Hypothalamus (tissue), 51 donors: ENCODE measurements around the gene MTCL3.

Experiments used
- DNase-seq, 51 donors: peaks; one replicate each; lab custom pipeline; 2025; lab: John Stamatoyannopoulos, UW

The MTCL3 gene

DNA sequence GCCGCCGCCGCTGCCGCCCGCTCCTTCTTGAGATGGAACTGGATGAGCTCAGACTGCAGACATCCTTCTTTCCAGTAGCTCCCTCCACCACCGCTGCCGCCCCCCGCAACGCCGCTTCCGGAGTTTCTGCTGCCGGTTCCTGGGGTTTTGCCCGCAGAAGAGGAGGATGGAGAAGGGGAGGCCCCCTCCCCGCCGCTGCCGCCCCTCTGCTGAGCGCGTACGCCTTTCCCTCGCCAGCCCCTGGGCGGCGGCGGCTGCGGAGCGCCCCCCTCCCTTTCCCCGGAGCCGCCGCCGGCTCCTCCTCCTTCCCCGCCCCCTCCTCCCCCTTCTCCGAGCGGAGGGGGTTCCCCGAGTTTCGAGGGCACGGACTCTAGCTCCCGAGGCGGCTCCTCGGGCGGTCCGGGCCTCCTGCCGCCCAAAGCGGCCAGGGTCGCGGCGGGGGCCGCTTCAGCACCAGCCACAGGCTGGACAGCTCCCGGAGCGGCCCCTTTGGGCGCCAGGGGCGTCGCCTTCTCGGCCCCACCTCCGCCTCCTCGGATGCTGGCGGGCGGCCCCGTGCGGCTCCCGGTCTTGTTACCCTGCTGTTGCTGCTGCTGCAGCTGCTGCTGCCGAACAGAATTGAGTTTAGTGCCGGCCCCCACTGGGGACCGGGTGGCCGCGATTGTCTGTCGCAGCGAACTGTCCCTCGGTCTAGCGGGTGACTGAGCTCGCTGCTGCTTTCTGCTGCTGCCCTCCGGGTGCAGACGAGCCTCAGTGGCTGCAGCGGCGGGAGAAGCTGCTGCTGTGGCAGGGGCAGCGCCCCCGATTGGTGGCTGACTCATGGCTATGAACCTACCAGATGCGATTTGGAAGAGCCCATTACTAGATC, 3.1 kb downstream of the MTCL3 start:
- DNase-seq, result peak in 50 of 51 donors; percentile 20 to 93 (median 78)

DNA sequence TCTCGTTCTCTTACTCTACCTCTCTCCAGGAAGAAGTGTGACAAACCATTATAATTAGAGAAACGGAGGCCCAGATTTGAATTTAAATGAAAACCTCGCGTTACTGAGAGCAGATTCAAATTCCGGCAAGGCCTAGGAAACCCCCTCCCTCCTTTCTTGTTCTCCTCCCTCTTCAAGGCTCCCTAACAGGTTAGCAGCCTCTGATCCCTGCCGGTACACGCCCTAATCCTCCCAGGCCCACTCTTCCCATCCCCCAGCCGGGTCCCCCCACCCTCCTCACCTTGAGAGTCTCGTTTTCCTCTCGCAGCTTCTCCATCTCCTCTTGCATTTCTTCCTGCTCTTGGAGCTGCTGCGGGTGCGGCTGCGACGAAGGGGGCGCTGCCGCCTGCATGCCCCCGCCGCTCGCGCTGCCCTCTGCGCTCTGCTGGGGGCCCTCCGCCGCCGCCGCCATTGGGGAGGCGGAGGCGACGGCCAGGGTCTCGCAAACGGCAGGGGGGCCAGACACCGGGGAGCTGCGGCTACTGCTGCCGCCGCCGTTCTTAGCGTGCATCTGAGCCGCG, 3.8 kb downstream of the MTCL3 start:
- DNase-seq, result peak in 35 of 51 donors; percentile 12 to 79 (median 47)

DNA sequence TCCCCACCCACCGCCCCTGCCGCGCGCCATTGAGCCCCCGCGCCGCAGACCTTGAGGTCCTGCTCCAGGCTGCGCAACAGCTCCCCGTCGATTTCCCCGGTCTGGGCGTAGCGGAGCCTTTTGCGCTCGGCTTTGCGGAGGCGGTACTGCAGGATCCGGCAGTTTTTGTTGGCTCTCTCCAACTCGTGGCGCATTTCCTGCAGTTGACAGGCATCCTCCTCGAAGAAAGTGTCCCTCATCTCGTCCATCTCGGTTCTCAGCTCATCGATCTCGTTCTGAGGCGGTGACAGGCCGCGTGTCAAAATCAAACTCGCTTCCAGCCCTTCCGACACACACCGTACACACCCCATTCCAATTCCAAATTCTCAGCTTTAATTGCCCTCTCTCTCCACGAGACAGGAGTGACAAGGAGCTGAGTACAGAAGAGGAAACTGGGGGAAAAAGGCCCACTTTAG, 4.3 kb downstream of the MTCL3 start:
- DNase-seq, result peak in 49 of 51 donors; percentile 5 to 77 (median 40)

DNA sequence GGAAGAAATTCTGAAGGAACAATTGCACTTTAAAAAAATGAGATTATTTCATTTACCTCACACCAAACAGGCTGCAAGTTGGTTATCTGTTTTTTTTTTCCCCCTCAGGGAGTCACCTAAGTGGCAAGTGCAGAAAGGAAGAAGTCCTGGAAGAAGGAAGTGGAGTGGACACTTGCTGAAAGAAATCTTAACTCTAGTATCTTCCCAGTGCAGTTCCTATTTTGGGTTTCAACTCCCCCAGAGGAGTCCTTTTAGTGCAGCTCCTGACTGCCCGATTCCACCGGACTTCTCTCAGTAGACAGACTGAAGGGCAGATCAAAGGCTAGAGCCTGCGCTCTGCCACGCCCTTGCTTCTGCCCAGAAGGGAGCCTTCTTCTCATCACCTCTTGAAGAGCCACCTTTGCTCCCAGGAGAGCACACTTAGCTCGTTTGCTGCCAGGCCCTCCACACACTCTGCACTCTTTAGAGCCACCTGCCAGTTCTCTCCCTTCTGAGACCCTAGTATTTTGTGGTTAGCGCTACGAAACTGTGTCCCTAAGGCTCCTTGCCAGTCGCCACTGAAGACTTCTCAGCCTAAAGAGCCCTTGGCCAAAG, 4.9 kb downstream of the MTCL3 start:
- peak in 5 of 51 donors; percentile 5 to 30 (median 13) for DNase-seq

DNA sequence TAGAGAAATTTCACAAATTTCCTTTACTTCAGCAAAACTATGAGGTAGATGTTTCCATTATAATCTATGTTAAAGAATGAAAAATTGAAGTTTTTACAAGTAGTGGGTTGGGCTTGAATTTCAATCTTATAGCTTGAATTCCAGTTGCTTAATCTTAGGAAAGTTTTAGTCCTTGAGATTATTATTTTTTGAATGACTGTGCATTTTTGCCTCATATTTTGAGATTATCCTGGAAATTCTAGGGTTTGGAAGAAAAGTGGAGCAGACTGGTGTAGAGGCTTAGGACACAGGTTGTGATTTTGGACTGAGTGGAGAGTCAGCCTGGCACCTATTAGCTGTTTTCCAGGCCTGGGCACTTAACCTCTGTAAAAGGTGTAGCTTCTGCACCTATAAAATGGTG, 5.7 kb downstream of the MTCL3 start:
- no peak for DNase-seq

DNA sequence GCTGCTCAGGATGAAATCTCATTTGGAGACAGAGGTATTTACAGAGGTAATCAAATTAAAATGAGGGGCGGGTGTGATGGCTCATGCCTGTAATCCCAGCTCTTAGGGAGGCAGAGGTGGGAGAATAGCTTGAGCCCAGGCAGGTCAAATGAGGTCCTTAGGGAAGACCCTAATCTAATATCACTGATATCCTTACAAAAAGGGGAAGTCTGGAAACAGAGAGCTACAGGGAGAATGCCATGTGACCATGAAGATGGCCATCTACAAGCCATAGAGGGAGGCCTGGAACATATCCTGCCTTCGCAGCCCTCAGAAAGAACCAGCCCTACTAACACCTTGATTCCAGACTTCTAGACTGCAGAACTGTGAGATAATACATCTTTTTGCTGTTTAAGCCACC, 8.3 kb downstream of the MTCL3 start:
- DNase-seq, result no peak

DNA sequence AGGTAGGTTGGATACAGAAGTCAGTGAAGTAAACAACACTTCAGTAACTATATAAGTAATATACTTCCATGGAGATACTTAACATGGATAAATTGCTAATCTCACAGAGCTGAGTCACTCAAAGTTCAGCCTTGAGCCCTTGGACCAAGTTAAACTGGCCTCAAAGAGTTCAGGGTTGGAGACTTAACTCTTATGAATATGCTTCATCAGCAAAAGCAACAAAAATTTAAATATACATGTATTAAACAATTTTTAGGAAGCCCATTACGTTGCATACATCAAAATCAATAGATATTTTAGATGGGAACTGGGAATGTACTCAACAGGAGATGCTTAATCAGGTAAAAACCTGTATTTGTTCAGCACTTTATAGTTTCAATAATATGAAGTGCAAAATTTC, 12.2 kb downstream of the MTCL3 start:
- no peak for DNase-seq

DNA sequence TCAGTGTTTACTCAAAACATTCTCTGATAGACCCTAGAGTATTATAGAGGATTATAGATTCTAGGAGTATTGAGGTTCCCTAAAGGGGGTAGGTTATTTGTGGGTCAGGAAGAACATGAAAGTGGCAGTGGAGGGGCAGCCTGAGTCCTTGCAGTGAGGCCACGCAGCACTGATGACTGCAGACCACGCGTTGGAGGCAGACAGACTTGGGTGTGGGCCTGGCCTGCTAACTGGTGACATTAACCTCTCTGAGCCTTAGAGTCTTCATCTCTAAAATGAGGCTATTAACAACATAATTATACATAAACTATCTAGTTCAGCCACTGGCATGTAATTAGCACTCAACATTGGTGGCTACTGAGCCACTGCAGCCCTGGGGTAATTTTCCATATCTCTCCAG, 16.1 kb downstream of the MTCL3 start:
- DNase-seq, result no peak

DNA sequence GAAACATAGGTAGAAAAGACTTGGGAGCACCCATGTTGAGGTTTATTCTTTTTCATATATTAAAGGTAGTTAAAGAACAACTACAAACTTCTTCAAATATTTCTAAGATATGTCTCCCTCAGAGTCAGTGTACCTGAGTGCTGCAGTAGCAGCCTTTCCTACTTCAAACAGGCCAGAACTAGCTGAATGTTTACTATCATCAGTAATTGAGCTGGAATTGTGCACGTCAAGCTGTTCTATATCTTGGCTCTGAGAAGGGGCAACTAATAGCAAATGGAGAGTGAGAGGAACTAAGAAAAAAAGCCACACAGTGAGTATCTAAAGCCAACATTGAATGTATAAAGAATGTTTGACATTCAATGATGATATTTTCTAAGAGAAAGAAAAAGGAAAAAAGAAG, 21.7 kb downstream of the MTCL3 start:
- no peak for DNase-seq

DNA sequence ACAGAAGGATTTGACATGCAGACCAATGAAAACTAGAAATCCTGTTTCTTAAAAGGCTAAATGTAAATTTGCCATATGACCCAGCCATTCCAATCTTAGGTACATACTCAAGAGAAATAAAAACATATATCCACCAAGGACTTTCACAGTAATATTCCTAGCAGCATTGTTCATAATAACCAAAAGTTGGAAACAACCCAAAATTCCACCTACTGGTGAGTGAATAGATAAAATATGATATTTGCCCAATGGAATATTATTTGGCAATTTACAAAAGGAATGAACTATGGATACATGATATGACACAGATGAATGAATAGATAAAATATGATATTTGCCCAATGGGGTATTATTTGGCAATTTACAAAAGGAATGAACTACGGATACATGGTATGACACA, 22.7 kb downstream of the MTCL3 start:
- DNase-seq, result no peak

DNA sequence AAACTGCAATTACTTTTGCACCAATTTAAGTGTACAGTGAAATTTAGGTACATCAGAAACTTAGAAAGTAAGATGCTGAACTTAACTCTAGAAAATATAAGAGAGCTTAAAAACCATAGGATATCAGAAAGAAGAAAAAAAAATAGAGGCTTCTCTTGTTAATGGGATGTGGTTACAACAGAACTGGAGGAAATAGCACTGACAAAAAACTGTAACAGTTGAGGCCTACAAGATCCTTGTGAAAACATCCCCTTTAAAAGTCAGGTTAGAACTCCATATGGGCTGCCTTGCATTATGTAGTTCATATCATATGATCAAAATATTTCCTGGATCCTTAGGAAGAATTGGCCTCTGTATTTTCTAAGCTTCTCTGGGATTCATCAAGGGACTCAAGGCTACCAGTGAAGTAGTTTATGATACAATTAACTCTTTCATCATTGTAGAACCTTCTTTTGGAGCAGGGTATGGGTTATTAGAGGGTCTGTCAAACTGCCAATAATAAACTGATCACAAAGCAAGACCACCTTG, 24.8 kb downstream of the MTCL3 start:
- no peak for DNase-seq

DNA sequence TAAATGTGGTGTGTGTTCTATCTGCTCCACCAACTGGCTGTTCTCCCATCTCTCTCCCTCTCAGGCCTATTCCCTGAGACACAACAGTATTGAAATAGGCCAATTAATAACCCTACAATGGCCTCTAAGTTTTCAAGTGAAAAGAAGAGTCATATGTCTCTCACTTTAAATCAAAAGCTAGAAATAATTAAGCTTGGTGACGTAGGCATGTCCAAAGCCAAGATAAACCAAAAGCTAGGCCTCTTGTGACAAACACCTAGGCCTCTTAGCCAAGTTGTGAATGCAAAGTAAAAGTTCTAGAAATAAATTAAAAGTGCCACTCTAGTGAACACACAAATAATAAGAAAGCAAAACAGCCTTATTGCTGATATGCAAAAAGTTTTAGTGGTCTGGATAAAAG, 29.9 kb downstream of the MTCL3 start:
- DNase-seq, result no peak

DNA sequence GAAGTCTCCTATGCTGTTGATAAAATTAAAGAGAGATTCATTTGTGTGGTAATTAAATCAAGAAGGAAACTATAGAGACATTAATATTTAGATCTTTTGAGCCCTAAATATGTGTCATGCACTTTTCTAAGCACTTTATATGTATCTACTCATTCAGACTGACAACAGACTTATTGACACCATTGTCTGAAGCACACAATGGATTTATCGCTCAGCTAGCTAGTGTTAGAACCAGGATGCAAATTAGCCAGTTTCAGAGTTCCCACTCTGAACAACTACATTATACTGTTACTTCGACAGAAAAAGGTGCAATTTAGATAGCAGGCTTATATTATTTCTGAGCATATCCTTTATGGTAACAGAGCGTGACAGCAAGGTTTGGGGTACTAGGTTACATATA, 32.2 kb downstream of the MTCL3 start:
- DNase-seq, result no peak

DNA sequence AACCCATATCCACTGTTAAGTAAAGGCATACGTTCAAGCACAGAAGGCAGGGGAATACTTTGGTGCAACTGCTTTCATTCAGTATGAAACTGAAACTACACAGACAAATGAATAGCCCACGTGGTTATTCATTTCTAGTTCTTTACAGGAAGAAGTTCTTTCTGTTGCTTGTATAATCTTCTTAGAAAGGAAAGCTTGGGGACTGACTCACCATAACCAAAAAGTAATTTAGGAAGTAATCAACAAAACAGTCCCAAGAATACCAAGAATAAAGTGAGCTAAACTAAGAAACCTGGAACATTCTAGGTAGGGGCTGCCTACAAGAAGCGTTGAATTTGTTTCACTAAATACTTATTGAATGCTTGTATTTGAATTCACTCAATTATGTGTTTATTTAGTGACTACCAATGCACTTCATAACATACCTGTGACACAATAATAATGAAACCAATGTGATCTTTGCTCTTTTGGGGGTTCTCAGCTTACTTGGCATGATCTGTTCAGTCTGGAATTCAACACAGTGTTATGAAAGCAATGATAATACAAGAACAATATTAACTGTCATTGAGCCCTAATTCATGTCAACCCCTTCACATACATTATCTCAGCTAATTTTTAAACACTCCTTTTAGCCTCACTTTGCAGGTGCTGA, 34.8 kb downstream of the MTCL3 start:
- DNase-seq, result peak in 1 of 51 donors; percentile 41

DNA sequence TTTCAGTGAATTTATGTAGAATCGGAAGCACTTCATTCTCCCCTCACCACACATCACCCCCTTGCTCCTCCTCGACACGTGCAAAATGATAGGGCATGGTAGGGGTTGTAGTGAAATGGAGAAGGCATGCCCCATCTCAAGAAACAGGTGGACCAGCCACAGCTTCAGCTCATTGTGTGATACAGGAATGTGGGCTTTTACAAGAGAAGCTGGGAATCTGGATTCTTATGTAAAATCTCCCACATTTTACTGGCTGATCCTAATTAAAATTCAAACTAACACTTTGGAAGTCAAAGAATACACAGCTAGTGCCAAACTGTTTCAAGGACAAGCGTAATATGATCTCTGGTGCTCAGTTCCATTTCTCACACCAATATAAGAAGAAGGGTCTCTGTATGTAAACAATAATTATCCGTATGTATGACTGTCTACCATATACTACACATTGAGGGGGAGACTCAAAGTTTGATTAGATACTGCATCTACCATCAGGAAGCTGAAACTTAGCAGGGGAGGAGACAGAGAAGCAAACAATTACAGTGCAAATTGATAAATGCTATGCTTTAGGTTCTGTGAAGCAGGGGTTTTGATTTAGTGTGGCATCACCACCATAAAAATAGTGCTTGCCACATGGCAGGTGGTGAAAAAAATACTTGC, 35.6 kb downstream of the MTCL3 start:
- DNase-seq, result no peak

DNA sequence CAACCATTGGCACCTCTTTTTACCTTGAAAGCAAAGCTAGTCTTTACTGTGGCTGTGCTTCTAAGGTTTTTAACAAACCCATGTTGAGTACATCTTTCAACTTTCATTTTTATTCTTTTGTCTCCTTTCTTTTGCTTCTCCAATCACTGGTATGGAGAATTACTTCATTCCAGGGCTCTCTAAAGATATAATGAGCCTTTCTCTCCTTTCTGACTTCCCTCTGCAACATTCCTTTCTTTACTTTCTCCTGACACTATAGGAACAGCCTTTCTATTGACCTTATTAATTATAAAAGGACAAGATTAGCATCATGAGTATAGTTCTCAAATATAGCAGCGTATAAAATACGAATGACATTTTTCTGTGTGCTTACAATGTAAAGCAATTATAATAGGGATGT, 36.8 kb downstream of the MTCL3 start:
- DNase-seq, result no peak

DNA sequence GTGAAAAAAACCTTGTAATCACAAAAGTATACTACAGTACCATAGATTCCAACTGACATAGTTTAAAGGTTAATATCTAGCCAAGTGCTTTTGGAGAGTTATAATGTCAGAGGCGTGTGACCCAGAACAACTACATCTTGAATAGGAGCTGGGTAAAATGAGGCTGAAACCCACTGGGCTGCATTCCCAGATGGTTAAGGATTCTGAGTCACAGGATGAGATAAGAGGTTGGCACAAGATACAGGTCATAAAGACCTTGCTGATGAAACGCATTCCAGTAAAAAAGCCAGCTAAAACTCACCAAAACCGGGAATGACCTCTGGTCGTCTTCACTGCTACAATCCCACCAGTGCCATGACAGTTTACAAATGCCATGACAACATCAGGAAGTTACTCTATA, 37.5 kb downstream of the MTCL3 start:
- DNase-seq, result no peak

DNA sequence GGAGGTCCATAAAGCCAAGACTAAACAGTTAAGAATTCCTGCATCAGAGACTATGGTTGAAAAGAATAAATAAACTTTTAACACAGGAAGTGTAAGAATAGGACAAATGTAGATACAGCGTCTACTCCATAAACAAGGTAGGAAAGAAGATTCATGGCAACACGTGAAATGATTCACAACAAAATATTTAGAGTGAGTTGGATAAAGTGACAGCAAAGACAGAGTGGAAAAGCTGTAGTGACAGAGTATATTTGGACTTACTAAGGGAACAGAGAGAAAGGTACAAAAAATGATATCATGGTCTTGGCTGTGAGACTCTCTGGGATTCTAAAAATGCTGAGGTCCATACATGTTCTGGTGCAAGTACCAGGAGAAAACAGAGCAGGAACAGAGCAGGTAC, 38.0 kb downstream of the MTCL3 start:
- no peak for DNase-seq

DNA sequence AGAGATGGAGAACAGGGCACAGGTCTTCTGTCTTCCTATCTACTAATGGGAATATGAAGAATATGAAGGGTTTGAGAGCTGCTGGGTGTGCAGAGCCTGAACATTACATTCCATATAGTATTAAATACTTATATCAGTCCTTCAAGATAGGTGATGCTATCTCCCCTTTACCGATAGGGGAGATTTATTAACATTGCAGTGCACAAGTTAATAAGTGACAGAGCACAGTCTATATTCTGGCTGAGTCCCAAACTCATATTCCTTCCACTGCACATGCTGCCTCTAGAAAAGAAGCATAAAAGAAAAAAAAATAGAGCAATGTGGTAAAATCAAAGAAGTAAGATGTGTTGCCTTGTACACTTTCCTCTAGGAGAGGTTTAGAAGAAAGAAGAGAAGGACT, 41.5 kb downstream of the MTCL3 start:
- DNase-seq, result no peak

DNA sequence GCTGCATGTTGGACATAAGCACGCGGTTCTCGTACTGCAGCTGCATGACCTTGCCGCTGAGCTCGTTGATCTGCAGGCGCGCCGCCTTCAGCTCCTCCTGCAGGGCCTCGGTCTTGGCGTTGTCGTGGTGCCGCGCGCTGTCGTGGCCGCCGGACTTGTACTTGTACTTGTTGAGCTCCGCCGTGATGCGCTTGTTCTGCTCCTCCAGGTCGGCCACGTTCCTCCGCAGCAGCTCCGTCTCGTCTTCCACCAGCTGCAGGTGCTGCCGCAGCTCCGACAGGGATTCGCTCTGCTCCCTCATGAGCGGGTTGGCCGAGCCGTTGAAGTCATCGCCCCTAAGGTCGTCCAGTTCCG, 43.3 kb downstream of the MTCL3 start:
- DNase-seq, result no peak
